Measurements from ENCODE around the gene ASPG.

The ASPG gene

GRCh38 chr14:104085032-104085888 lies at the start of gene ASPG:
Gene ASPG (plus strand): TSS chr14:104085700. CDS start chr14:104085771, 71 bp downstream.
- DNase-seq = no peak

DNA sequence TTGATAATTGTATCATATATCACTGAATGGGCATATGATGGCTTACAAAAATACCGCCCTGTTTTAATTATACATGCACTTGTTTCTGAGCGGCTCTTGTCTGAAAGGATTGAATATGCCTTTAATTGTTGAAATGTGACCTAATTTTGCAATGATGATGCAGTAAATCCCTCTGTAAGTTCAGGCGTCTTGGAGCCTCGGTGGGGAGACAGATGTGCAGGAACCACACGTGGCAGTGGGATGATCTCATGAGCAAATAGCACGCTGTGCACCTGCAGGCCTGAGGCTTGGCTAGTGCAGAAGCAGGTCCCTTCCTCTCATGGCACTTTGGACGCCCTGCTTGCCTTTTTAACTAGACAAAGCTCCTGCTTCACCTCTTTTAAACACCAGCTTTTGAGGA lies 49.3 kb upstream of the ASPG start:
- no peak for DNase-seq

GRCh38 chr14:104037074-104037473 lies 48.4 kb upstream of the ASPG start:
- DNase-seq = no peak

GRCh38 chr14:104037903-104038302 lies 47.6 kb upstream of the ASPG start:
- no peak for DNase-seq

DNA sequence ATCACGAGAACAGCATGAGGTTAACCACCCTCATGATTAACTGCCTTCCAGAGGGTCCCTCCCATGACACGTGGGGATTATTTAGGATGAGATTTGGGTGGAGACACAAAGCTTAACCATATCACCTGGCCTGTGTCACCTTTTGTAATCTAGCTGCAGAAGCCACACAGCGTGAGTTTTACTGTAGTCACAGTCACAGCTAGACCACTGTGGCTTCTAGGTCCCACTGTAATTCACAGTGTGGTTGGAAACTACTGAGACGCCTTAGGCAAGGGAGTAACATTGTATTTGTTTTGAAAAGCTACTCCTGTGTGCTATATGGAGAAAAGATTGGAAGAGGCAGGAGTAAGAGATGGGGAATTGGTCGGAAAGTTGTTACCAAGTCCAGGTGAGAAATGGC lies 46.3 kb upstream of the ASPG start:
- DNase-seq = no peak

DNA sequence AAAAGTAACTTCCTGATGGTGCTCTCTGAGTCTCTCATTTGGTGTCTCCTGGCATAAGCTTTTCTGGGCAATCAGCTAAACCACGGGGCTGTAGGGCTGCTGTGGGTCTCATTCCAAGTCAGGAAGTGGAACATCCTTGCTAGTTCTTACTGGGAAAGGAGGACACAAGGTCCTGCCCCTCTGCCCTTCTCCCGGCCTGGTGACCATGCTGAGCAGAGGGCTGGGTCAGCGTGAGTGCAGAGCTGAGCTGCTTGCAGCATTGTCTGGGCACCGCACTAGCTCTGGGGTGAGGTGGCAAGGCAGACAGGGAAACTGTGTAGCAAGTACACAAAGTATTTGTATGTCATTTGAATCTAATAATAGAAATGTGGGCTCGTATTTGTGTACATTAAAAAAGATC lies 45.0 kb upstream of the ASPG start:
- DNase-seq = no peak

GRCh38 chr14:104041430-104042104 lies 43.9 kb upstream of the ASPG start:
- DNase-seq = no peak

DNA sequence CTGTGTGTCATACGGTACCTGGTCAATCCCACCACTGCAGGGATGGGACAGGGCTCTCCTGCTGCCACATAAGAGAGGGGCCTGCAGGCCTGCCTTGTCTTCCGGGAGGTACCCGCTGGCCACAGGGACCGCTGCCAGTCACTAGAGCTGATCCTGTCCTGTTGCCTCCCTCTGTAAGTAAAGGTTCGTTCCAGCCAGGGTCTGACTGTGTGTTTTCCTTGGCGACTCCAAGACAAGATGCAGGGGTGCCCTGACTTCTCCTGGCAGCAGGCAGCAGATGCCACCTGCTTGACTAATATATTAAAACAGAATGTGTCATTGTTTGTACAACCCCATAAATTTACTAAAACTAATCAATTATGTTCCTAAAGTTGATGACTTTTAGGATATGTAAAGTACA lies 41.5 kb upstream of the ASPG start:
- no peak for DNase-seq

GRCh38 chr14:104047761-104048160 lies 37.7 kb upstream of the ASPG start:
- no peak for DNase-seq

- DNase-seq = no peak
Observed at GRCh38 chr14:104048758-104049507, 36.6 kb upstream of the ASPG start.

GRCh38 chr14:104049576-104050240 lies 35.8 kb upstream of the ASPG start:
- DNase-seq = no peak

- no peak for DNase-seq
Observed at GRCh38 chr14:104051092-104051813, 34.2 kb upstream of the ASPG start.

DNA sequence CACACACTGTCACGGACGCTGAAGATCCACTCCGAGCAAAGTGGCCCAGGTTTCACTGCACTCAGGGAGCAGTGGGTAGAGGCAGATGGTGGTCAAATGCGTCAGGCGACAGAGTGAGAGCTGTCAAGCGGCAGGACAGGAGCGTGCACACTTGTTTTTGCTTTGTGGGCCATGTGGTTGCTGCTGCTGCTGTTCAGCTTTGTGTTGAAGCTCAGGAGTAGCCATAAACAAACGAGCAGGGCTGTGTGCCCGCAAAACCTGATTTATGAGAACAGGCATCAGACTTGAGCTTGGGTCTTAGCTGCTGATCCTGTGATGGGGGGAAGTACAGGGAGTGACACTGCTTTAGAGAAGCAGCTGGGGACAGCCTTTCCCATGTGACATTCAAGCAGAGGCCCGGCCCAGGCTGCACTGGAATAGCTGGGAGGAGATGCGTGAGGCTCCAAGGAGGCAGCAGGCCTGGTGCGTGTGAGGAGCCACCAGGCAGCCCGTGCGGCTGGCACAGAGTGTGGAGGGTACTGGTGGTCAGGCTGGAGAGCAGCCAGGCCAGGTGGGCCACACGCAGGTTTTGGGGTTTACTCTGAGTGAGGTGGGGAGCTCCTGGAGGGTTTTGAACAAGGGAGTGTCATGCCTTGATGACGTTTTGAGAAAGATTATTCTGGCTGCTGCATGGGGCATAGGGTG lies 31.1 kb upstream of the ASPG start:
- no peak for DNase-seq

- DNase-seq = no peak
Observed at GRCh38 chr14:104062281-104062680, 23.2 kb upstream of the ASPG start.

GRCh38 chr14:104064003-104064402 lies 21.5 kb upstream of the ASPG start:
- DNase-seq = no peak

GRCh38 chr14:104066279-104066678 lies 19.2 kb upstream of the ASPG start:
- DNase-seq = no peak

DNA sequence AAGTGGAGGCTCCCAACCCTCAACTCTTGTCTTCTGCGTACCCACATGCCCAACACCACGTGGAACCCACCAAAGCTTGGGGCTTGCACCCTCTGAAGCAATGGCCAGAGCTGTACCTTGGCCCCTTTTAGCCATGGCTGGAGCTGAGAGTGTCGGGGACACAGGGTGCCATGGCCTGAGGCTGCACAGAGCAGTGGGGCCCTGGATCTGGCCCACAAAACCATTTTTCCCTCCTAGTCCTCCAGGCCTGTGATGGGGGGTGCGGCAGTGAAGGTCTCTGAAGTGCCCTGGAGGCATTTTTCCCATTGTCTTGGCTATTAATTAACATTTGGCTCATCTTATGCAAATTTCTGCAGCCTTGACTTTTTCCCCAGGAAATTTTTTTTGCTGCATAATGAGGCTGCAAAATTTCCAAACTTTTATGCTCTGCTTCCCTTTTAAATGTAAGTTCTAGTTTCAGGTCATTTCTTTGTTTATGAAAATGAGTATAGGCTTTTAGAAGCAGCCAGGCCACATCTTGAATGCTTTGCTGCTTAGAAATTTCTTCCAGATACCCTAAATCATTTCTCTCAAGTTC lies 18.7 kb upstream of the ASPG start:
- no peak for DNase-seq

GRCh38 chr14:104069541-104069940 lies 16.0 kb upstream of the ASPG start:
- DNase-seq = no peak

DNA sequence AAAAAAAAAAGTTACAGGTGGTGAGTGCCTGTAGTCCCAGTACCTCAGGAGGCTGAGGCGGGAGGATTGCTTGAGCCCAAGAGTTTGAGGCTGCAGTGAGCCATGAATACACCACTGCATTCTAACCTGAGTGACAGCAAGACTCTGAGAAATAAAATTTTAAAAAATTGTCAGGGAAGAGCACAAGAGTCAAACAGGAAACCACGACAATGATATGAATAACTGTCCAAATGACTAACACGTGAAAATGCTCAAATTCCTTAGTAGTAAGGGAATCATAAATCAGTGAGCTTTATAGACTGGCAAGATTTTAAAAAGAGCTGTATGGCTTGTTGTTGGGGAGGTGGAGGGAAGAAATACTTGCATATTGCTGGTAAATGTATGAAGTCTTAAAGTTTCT lies 12.9 kb upstream of the ASPG start:
- DNase-seq = no peak

DNA sequence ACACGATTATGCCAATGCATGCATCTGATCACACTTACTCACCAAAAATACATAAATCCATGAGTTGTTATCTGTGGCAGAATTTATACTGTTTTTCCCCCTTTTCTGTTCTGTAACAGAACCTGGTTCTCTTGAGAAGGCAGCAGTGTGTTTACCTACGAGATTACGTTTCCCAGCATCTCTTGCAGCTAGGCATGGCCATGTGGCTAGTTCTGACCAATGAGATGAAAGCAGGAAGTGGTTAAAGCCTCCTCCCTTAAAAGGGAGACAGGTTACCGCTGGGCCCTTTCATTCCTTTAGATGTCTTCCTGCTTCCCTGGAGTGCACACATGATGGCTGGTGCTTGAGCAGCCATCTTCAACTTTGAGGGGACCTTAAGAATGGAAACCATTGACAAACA lies 11.7 kb upstream of the ASPG start:
- DNase-seq = no peak

DNA sequence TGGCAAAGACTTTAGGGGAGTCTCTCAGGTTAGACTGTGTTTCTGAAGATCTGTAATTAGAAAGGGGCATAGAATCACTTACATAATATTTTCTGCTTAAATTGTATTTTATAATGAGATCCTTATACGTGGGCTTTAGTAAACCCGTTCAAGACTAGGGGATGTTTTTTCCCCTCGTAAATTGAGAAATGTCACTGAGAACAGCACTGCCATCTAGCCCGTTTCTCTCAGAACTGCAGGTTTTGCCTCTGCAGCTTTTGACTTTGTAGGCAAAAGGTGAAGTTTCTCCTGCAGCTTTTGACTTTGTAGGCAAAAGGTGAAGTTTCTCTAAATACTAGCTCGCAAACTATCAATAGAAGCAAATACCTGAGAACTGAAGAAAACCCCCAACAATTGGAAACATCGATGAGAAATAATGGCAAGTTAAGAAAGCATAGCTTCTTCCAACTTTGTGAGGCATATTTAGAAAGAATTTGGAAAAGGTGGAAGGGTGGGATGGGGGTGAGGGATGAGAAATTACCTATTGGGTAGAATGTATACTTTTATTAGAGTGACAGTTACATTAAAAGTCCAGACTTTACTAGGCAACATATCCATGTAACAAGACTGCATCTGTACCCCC lies 9.9 kb upstream of the ASPG start:
- DNase-seq = no peak
